ENCODE data around the gene VSIG10L.

VSIG10L gene

GRCh38 chr19:51341976-51342580 is at the start of gene VSIG10L:
TSS of gene VSIG10L (minus strand) at chr19:51342139. CDS start at chr19:51342124, 15 bp downstream.
- no peak for TF ChIP-seq CTCF (IDR thresholded peaks at IDR 0.05; ENCODE audit: low read depth, low read length, missing control alignments)
- no peak for DNase-seq (ENCODE audit: low read depth)
- no peak within 1 kb of the TSS for H3K4me3 ChIP-seq (ENCODE audit: low read depth, low read length)

- no peak for DNase-seq (ENCODE audit: low read depth)
- H3K4me3 ChIP-seq (ENCODE audit: low read depth, low read length): no peak overlapping the region
- no peak for TF ChIP-seq CTCF (IDR thresholded peaks at IDR 0.05; ENCODE audit: low read depth, low read length, missing control alignments)
These were observed 49.2 kb upstream of the VSIG10L start for GRCh38 chr19:51391073-51391611.

- H3K4me3 ChIP-seq (ENCODE audit: low read depth, low read length): no peak overlapping the region
- no peak for TF ChIP-seq CTCF (IDR thresholded peaks at IDR 0.05; ENCODE audit: low read depth, low read length, missing control alignments)
These were observed 47.2 kb upstream of the VSIG10L start for GRCh38 chr19:51389143-51389542.

GRCh38 chr19:51387924-51388389 is 46.0 kb upstream of the VSIG10L start, which contains the start of gene LIM2:
TSS of gene LIM2 (minus strand) at chr19:51387974. CDS start at chr19:51387443, 531 bp downstream.
- no peak within 1 kb of the TSS for H3K4me3 ChIP-seq (ENCODE audit: low read depth, low read length)
- no peak for DNase-seq (ENCODE audit: low read depth)
- TF ChIP-seq CTCF (IDR thresholded peaks at IDR 0.05; ENCODE audit: low read depth, low read length, missing control alignments): no peak

More at GRCh38 chr19:51389143-51389542, 47.2 kb upstream of the VSIG10L start:
- no peak for DNase-seq (ENCODE audit: low read depth)

- DNase-seq (ENCODE audit: low read depth): no peak
- no peak overlapping the region for H3K4me3 ChIP-seq (ENCODE audit: low read depth, low read length)
- no peak for TF ChIP-seq CTCF (IDR thresholded peaks at IDR 0.05; ENCODE audit: low read depth, low read length, missing control alignments)
These were observed 45.1 kb upstream of the VSIG10L start for GRCh38 chr19:51386882-51387520.

- H3K4me3 ChIP-seq (ENCODE audit: low read depth, low read length): no peak overlapping the region
- no peak for TF ChIP-seq CTCF (IDR thresholded peaks at IDR 0.05; ENCODE audit: low read depth, low read length, missing control alignments)
- DNase-seq (ENCODE audit: low read depth): no peak
These were observed 40.1 kb upstream of the VSIG10L start for GRCh38 chr19:51382004-51382403.
